GM12875 (cell line): ENCODE measurements around the gene ZBTB7C.

Experiments used
- H3K4me3 ChIP-seq: one replicate; pipeline ENCODE4 v1.5.1; 2011; ENCODE audit warnings: low read depth, low read length, control low read depth
- TF ChIP-seq, protein P1 (sequence below): IDR thresholded peaks from 2 replicates; pipeline ENCODE4 v1.5.1; 2011; ENCODE audit warnings: low read depth, mild to moderate bottlenecking, control low read depth, inconsistent platforms, low read length, moderate library complexity, borderline replicate concordance; ENCODE audit not compliant: insufficient read depth

ZBTB7C gene

DNA sequence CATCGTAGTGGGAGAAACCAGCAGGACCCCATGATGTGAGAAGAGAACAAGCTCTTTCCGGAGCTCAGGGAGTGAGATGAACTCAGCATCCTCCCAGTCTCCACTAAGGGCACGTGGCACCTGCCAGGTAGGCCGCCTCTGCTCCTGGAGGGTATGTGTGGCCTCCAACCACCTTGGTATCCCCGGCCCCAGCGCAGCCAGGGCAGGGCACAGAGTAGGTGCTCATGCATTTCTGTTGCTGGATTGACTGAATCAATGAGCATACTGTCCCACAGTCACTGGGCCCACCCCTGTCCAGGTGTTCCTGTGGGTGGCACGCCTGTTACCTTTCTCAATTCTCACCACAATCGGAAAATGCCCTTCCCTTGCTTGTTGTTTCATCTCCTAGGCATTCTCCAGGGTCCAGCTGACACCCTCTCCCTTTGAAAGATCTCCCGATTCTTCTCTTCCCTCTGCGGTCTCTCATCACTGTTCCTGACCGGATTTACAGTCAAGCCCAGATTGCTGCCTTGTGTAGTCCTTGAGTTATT, 340.2 kb downstream of the ZBTB7C start:
- H3K4me3 ChIP-seq: no peak overlapping the region
- TF ChIP-seq, protein P1, sequence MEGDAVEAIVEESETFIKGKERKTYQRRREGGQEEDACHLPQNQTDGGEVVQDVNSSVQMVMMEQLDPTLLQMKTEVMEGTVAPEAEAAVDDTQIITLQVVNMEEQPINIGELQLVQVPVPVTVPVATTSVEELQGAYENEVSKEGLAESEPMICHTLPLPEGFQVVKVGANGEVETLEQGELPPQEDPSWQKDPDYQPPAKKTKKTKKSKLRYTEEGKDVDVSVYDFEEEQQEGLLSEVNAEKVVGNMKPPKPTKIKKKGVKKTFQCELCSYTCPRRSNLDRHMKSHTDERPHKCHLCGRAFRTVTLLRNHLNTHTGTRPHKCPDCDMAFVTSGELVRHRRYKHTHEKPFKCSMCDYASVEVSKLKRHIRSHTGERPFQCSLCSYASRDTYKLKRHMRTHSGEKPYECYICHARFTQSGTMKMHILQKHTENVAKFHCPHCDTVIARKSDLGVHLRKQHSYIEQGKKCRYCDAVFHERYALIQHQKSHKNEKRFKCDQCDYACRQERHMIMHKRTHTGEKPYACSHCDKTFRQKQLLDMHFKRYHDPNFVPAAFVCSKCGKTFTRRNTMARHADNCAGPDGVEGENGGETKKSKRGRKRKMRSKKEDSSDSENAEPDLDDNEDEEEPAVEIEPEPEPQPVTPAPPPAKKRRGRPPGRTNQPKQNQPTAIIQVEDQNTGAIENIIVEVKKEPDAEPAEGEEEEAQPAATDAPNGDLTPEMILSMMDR: no peak

DNA sequence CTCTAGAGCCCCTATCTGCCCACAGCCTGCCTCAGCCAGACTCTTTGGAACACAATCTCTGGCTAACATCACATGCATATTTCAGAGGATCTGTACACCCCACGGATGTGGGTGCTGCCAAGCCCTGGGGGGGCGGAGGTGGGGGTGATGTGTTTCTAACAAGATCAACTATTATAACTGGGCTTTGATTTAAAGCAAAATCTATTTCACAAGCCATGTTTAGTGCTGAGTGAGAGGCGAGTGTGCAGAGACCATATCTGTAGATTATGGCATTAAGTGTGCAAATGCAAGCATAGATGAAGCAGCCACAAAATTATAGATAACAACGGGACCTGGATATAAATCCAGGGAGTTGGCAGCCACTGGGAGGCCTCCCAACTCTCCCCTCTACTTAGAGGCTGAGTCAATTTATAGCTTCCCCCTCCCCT, 342.9 kb downstream of the ZBTB7C start:
- H3K4me3 ChIP-seq: no peak overlapping the region
- TF ChIP-seq, protein P1: no peak

DNA sequence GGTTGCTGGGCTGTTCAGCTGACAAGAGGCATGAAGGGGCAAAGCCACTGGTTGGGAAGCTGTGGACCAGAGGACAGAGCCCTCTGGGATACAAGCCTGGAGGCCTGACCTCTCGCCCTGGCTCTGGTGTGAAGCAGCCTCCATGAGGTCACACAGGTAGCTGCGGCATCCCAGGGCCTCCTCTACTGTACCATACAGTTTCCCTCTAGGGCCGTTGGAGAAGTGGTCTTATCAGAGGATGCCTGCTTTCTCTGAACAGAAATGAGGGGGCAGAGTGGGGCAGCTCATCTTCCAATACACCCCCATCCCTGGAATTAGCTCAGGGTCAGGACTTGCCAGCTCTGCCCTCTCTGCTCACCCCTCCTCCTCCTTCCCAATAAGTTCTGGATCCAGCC, 343.6 kb downstream of the ZBTB7C start:
- no peak overlapping the region for H3K4me3 ChIP-seq
- TF ChIP-seq, protein P1: no peak

DNA sequence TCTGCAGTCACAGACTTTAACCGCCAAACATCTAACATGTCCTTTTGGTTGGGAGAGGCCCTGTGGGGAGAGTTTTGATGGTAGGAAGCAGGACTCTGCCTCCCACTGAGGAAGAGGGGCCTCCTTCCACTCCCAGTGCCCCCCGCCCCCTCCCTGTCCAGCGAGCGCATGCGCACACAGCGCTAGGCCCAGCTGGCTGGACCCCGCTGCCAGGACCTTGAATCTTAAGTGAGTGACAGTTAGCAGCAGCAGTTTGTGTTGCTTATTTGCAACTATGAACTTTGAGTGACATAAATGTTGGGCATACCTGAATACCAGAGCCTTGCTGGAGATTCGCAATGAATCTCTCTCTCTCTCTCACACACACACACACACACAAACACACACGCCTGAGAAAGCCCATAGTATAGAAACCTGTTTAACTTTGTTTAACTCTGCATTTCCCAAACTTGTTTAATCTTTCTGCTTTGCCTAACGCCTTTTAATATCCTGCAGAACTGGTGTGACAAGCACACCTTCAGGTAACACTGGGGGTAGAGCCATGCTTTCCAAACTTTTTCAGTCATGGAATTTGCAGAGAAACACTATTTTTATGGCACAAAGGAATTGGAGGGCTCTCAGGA, 344.1 kb downstream of the ZBTB7C start:
- no peak overlapping the region for H3K4me3 ChIP-seq
- TF ChIP-seq, protein P1: no peak

DNA sequence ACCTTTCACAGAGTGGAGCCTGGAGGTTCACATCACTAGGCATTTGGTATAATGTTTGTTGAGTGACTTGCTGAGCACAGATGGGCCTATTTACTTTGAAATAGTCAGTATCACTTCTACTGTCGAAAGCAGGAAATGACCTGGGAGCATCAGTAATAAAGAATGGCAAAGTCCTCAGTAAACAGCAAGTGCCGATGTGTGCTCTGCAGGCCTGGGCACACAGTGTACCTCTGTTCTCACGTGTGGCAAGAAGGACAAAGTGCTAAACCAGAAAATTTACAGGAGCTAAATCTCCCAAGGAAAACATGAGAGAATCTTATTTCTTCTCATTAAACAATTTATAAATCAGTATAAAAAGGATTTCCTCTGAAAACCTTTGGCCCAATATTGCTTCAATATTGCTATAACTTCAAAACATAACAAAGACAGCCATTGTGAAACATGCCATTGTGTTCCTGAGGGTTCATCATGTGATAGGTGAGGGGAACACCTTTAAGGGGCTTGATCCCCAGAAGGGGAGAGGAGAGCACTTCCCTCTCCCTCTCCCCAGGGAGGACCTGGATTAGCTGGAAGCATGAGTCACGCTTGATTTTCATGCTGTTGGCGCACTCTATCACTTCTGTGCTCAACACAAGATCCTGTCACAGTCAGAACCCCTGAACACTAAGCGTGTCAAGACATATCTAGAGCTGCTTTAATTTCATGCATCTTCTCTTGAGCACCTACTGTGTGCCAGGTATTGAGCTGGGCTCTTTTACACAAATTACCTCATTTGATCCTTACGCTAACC, 347.2 kb downstream of the ZBTB7C start:
- TF ChIP-seq, protein P1: no peak
- H3K4me3 ChIP-seq: no peak overlapping the region

DNA sequence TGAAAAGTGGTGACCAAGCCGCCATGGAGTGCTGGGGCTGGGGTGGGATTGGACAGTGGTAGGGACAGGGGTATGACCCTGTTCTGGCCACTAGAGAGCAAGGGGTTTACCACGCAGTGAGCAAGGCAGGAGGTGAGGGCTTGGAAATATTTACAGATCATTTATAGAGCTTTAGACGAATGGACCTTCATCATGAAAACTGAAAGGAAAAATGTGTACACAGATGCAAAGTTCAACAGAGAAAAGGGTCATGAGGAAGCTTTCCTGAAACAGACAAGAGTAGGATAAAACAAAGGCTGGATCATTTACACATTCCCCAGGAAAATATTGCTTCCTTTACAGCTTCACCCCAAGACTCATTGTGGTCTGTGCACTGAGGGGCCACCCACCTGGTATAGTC, 348.2 kb downstream of the ZBTB7C start:
- no peak overlapping the region for H3K4me3 ChIP-seq
- TF ChIP-seq, protein P1: no peak
